Lower lobe of right lung (tissue), 2 donors: Measurements from ENCODE around the gene AADACL3. TPM values are rescaled to one million over a fixed set of nuclear protein-coding genes. Genes with fewer than 3 reads are reported as not detected.
"Not testable (repeated sequence)": the region's sequence is repeated elsewhere in the genome, so short reads cannot be mapped to it uniquely, and the experiment has no call there.

Experiments used
- ATAC-seq, 2 donors: fragments of 200-7000 bp; cut with Tn5 transposase; one replicate each; pipeline ENCODE4 v1.9.1; 2020 to 2022; ENCODE audit warnings: mild to moderate bottlenecking in 2 of 2, moderate library complexity in 2 of 2
- DNase-seq: peaks from one replicate; pipeline ENCODE4 v3.0.0-alpha.2; 2020
- H3K27ac ChIP-seq: fragments of 200-600 bp; one replicate; pipeline ENCODE4 v1.8.0; 2022
- H3K27me3 ChIP-seq: fragments of 200-600 bp; one replicate; pipeline ENCODE4 v1.8.0; 2022; ENCODE audit warnings: low read depth
- H3K36me3 ChIP-seq: fragments of 200-600 bp; one replicate; pipeline ENCODE4 v1.8.0; 2022; ENCODE audit warnings: mild to moderate bottlenecking
- H3K4me1 ChIP-seq: fragments of 200-600 bp; one replicate; pipeline ENCODE4 v1.8.0; 2022
- H3K4me3 ChIP-seq: fragments of 200-600 bp; one replicate; pipeline ENCODE4 v1.8.0; 2022; ENCODE audit warnings: mild to moderate bottlenecking
- H3K9me3 ChIP-seq: fragments of 200-600 bp; one replicate; pipeline ENCODE4 v1.8.0; 2022
- CTCF ChIP-seq: fragments of 200-600 bp; IDR thresholded peaks from one replicate; pipeline ENCODE4 v1.8.0; 2022; ENCODE audit warnings: antibody characterized with exemption, mild to moderate bottlenecking
- intact Hi-C: fragments of 100-400 bp; cut with DNase I; formaldehyde crosslinking; loops from one replicate; pipeline ENCODE4 v1.11.0; 2022
- total RNA-seq: library from RNA; stranded (reverse); fragmentation: NEBNext Ultra II Directional; extraction: Animal tissue kit (Norgen Biotek cat#: 25700); gene quantifications from one replicate; pipeline ENCODE4 v1.2.1, GENCODE V29; 2021
- donor health status: DM: no; HTN: yes; CAD: no; lungs with severe emphysema.

AADACL3 gene
- total RNA-seq, 1 donor from 2014 or later: not detected

- intact Hi-C loops: no loop called here
- TF ChIP-seq CTCF: no peak
- Histone ChIP-seq H3K27me3 (no peaks in the 10 kb centered on the region), H3K27ac (no peak overlapping the region), H3K9me3 (no peaks in the 10 kb centered on the region), H3K4me1 (no peaks in the 10 kb centered on the region), H3K36me3 (no peaks in the 10 kb centered on the region), H3K4me3 (no peak overlapping the region)
- ATAC-seq (no peak), DNase-seq (no peak)
These were observed 6.2 kb upstream of the AADACL3 start for GRCh38 chr1:12709696-12710095.

- intact Hi-C loops: no loop called here
- Histone ChIP-seq H3K9me3 (no peaks in the 10 kb centered on the region), H3K4me1 (no peaks in the 10 kb centered on the region), H3K27me3 (no peaks in the 10 kb centered on the region), H3K27ac (no peak overlapping the region), H3K36me3 (no peaks in the 10 kb centered on the region), H3K4me3 (no peak overlapping the region)
- TF ChIP-seq CTCF: no peak
- no peak for DNase-seq
- ATAC-seq: no peak
These were observed 4.4 kb upstream of the AADACL3 start for GRCh38 chr1:12711536-12711935.

- intact Hi-C loops: no loop called here
- Histone ChIP-seq H3K4me3 (no peak overlapping the region), H3K4me1 (no peaks in the 10 kb centered on the region), H3K27me3 (no peaks in the 10 kb centered on the region), H3K27ac (no peak overlapping the region), H3K9me3 (no peaks in the 10 kb centered on the region), H3K36me3 (no peaks in the 10 kb centered on the region)
- DNase-seq (no peak), ATAC-seq (no peak)
- no peak for TF ChIP-seq CTCF
These were observed 3.8 kb upstream of the AADACL3 start for GRCh38 chr1:12712076-12712475.

- ATAC-seq (no peak), DNase-seq (no peak)
- H3K4me1 ChIP-seq: no peaks in the 10 kb centered on the region
- no peak overlapping the region for H3K4me3 ChIP-seq
- no peak overlapping the region for H3K27ac ChIP-seq
- no peak for TF ChIP-seq CTCF
- no peaks in the 10 kb centered on the region for H3K36me3 ChIP-seq
- no peaks in the 10 kb centered on the region for H3K9me3 ChIP-seq
- intact Hi-C loops: no loop called here
- H3K27me3 ChIP-seq: no peaks in the 10 kb centered on the region
These were observed 3.0 kb upstream of the AADACL3 start for GRCh38 chr1:12712929-12713328.

DNA sequence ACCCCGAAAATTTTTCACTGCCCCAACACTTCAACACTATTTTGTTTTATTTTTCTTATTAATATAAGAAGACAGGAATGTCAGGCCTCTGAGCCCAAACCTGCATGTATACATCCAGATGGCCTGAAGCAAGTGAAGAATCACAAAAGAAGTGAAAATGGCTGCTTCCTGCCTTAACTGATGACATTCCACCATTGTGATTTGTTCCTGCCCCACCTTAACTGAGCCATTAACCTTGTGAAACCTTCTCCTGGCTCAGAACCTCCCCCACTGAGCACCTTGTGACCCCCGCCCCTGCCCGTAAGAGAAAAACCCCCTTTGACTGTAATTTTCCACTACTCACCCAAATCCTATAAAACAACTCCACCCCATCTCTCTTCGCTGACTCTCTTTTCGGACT lies 2.3 kb upstream of the AADACL3 start:
- ATAC-seq, intact Hi-C loops, H3K9me3 ChIP-seq: not testable (repeated sequence)

GRCh38 chr1:12714710-12715475 lies 1.0 kb upstream of the AADACL3 start:
- H3K4me3 ChIP-seq: no peak overlapping the region
- ATAC-seq: no peak
- H3K9me3 ChIP-seq: no peaks in the 10 kb centered on the region
- no peaks in the 10 kb centered on the region for H3K4me1 ChIP-seq
- peaks cover 2% of the 10 kb centered on the region for H3K27me3 ChIP-seq
- intact Hi-C loops: no loop called here
- DNase-seq: no peak
- no peak overlapping the region for H3K27ac ChIP-seq
- no peaks in the 10 kb centered on the region for H3K36me3 ChIP-seq
- TF ChIP-seq CTCF: no peak

More for the DNA sequence above, 2.3 kb upstream of the AADACL3 start:
- H3K27ac ChIP-seq, H3K27me3 ChIP-seq, H3K4me3 ChIP-seq, H3K4me1 ChIP-seq, DNase-seq, H3K36me3 ChIP-seq: not testable (repeated sequence)
